Measurements from ENCODE around the gene WWTR1.

The WWTR1 gene

GRCh38 chr3:149593418-149594160 is 64.2 kb downstream of the WWTR1 start:
- H2AFZ ChIP-seq (ENCODE audit: low read length): no peak overlapping the region
- H4K20me1 ChIP-seq (ENCODE audit: insufficient read depth, low read length): no peaks in the 10 kb centered on the region
- H3F3A ChIP-seq (ENCODE audit: insufficient read depth, low read length): no peaks in the 10 kb centered on the region
- no peaks in the 10 kb centered on the region for H3K36me3 ChIP-seq (ENCODE audit: insufficient read depth, low read length)
- no peak overlapping the region for H3K4me2 ChIP-seq (ENCODE audit: low read length)
- H3K4me1 ChIP-seq (ENCODE audit: insufficient read depth, low read length, severe bottlenecking): no peaks in the 10 kb centered on the region
- no peaks in the 10 kb centered on the region for H3K27me3 ChIP-seq (ENCODE audit: insufficient read depth, low read length)
- no peaks in the 10 kb centered on the region for H3K9me3 ChIP-seq (ENCODE audit: low read length)
- H3K4me3 ChIP-seq (ENCODE audit: low read depth, low read length, poor library complexity, severe bottlenecking): no peak overlapping the region
- no peaks in the 10 kb centered on the region for H3K9me2 ChIP-seq (ENCODE audit: low read depth, low read length)
- no peaks in the 10 kb centered on the region for H3K79me2 ChIP-seq (ENCODE audit: insufficient read depth, low read length)
- H3K9ac ChIP-seq (ENCODE audit: low read length): no peak overlapping the region
- TF ChIP-seq EZH2 (IDR thresholded peaks at IDR 0.05; ENCODE audit: borderline replicate concordance, low read length): no peak
- TF ChIP-seq, protein P1, sequence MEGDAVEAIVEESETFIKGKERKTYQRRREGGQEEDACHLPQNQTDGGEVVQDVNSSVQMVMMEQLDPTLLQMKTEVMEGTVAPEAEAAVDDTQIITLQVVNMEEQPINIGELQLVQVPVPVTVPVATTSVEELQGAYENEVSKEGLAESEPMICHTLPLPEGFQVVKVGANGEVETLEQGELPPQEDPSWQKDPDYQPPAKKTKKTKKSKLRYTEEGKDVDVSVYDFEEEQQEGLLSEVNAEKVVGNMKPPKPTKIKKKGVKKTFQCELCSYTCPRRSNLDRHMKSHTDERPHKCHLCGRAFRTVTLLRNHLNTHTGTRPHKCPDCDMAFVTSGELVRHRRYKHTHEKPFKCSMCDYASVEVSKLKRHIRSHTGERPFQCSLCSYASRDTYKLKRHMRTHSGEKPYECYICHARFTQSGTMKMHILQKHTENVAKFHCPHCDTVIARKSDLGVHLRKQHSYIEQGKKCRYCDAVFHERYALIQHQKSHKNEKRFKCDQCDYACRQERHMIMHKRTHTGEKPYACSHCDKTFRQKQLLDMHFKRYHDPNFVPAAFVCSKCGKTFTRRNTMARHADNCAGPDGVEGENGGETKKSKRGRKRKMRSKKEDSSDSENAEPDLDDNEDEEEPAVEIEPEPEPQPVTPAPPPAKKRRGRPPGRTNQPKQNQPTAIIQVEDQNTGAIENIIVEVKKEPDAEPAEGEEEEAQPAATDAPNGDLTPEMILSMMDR (IDR thresholded peaks at IDR 0.05; ENCODE audit: low read length): no peak
- H3K27ac ChIP-seq (ENCODE audit: low read depth, low read length, poor library complexity, severe bottlenecking): no peak overlapping the region

GRCh38 chr3:149592758-149593240 is 65.0 kb downstream of the WWTR1 start:
- H3K9me2 ChIP-seq (ENCODE audit: low read depth, low read length): no peaks in the 10 kb centered on the region
- H3K27me3 ChIP-seq (ENCODE audit: insufficient read depth, low read length): no peaks in the 10 kb centered on the region
- TF ChIP-seq EZH2 (IDR thresholded peaks at IDR 0.05; ENCODE audit: borderline replicate concordance, low read length): no peak
- TF ChIP-seq, protein P1 (IDR thresholded peaks at IDR 0.05; ENCODE audit: low read length): no peak
- H3K4me2 ChIP-seq (ENCODE audit: low read length): no peak overlapping the region
- H2AFZ ChIP-seq (ENCODE audit: low read length): no peak overlapping the region
- no peak overlapping the region for H3K4me3 ChIP-seq (ENCODE audit: low read depth, low read length, poor library complexity, severe bottlenecking)
- H3K79me2 ChIP-seq (ENCODE audit: insufficient read depth, low read length): no peaks in the 10 kb centered on the region
- no peaks in the 10 kb centered on the region for H4K20me1 ChIP-seq (ENCODE audit: insufficient read depth, low read length)
- H3K9me3 ChIP-seq (ENCODE audit: low read length): no peaks in the 10 kb centered on the region
- no peak overlapping the region for H3K9ac ChIP-seq (ENCODE audit: low read length)
- H3K36me3 ChIP-seq (ENCODE audit: insufficient read depth, low read length): no peaks in the 10 kb centered on the region
- no peaks in the 10 kb centered on the region for H3F3A ChIP-seq (ENCODE audit: insufficient read depth, low read length)
- H3K27ac ChIP-seq (ENCODE audit: low read depth, low read length, poor library complexity, severe bottlenecking): no peak overlapping the region
- no peaks in the 10 kb centered on the region for H3K4me1 ChIP-seq (ENCODE audit: insufficient read depth, low read length, severe bottlenecking)

DNA sequence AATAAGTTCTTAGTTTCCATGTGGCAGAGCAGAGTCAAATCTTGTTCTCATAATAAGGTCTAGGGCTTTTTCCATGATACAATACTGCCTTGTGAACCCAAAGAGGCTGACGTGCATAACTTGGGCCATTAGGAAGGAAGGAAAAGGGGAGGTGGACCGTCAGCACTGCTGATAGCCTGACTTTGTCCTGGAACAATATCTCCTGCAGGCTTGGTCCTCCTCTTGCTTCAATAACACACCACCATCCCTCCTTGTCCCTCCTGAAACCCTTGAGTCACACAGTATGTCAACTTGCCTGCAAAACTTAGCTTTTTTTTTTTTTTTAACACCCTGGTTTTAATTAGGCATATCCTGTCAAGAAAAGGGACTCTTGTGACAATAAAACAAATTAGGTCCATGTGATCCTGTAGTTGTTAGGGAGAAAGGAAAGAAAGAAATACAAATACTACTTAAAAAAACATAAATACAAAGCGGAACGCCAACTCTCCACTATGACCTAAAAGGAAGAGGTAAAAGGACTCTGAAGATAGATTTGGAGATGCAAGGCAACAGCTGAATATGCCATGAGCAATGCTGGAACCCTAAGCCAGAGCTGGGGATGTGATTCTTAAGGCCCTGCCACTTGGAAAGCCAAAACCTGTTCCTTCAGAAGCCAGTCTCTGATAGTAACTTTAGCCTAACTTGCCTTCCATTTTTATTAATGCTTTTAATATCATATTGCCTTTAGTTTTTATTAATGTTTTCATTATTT is 67.0 kb downstream of the WWTR1 start:
- no peaks in the 10 kb centered on the region for H3K79me2 ChIP-seq (ENCODE audit: insufficient read depth, low read length)

More for the DNA sequence above, 67.0 kb downstream of the WWTR1 start:
- no peaks in the 10 kb centered on the region for H3K9me3 ChIP-seq (ENCODE audit: low read length)
- H2AFZ ChIP-seq (ENCODE audit: low read length): no peak overlapping the region
- no peak overlapping the region for H3K27ac ChIP-seq (ENCODE audit: low read depth, low read length, poor library complexity, severe bottlenecking)
- H3K27me3 ChIP-seq (ENCODE audit: insufficient read depth, low read length): peaks cover 6% of the 10 kb centered on the region; the same call in 1 of the 2 replicates
- no peaks in the 10 kb centered on the region for H3K9me2 ChIP-seq (ENCODE audit: low read depth, low read length)
- H4K20me1 ChIP-seq (ENCODE audit: insufficient read depth, low read length): no peaks in the 10 kb centered on the region
- H3K4me3 ChIP-seq (ENCODE audit: low read depth, low read length, poor library complexity, severe bottlenecking): no peak overlapping the region
- H3K4me1 ChIP-seq (ENCODE audit: insufficient read depth, low read length, severe bottlenecking): no peaks in the 10 kb centered on the region
- no peaks in the 10 kb centered on the region for H3K36me3 ChIP-seq (ENCODE audit: insufficient read depth, low read length)
- H3K4me2 ChIP-seq (ENCODE audit: low read length): no peak overlapping the region
- H3K9ac ChIP-seq (ENCODE audit: low read length): no peak overlapping the region
- H3F3A ChIP-seq (ENCODE audit: insufficient read depth, low read length): no peaks in the 10 kb centered on the region
- TF ChIP-seq EZH2 (IDR thresholded peaks at IDR 0.05; ENCODE audit: borderline replicate concordance, low read length): no peak
- TF ChIP-seq, protein P1 (IDR thresholded peaks at IDR 0.05; ENCODE audit: low read length): no peak

Measured in OCI-LY1 (cell line).